GM18951 (cell line): Measurements from ENCODE around the gene CCDC122.

Experiments used
- POLR2A ChIP-seq: IDR thresholded peaks from 4 replicates; pipeline ENCODE4 v1.6.1; 2011; ENCODE audit warnings: mild to moderate bottlenecking; ENCODE audit not compliant: insufficient read length, insufficient read depth; ENCODE audit errors: extremely low read depth
- in situ Hi-C: fragments of 300-500 bp; cut with MboI; formaldehyde crosslinking; loops from one replicate; pipeline ENCODE4 v1.12.0; 2022; ENCODE audit warnings: low sequenced_read_pairs, mixed read lengths, inconsistent platforms; ENCODE audit not compliant: unreplicated experiment

The CCDC122 gene

GRCh38 chr13:43878892-43879754 lies at the start of gene CCDC122:
Gene CCDC122 (minus strand): TSS chr13:43879740. CDS start chr13:43869376, 10,364 bp downstream.
- in situ Hi-C loops: no loop called here
- peak; percentile 56 for TF ChIP-seq POLR2A

GRCh38 chr13:43924549-43925245 lies 45.2 kb upstream of the CCDC122 start:
- no peak for TF ChIP-seq POLR2A
- in situ Hi-C loops: no loop called here

DNA sequence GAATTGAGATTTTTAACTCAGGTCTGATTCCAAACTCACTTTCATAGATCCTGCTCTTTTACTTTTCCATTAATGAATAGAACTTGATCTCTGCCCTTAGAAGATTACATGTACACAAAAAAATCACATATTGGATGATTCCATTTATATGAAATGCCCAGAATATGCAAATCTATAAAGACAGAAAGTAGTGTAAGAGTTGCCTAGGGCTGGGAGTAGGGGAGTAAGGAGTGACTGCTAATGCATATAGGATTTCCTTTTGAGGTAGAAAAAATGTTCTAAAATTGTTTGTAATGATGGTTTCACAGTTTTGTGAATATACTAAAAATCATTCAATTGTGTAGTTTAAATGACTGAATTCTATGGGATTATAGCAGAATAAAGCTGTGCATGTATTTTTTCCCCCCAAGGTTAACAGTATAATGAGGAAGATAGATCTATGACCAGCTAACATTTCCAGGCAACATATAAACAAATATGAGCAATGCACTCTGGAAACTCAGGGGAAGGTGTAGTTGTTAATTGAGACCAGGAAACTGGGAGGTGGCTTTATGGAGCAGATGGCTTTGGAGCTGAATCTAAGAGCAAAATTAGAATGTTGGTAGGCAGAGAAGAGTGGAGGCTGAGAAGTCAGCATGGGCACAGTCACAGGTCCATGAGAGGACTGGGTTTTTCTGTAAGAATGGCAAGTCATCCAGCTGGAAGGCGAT lies 41.6 kb upstream of the CCDC122 start:
- no peak for TF ChIP-seq POLR2A
- in situ Hi-C loops: no loop called here

DNA sequence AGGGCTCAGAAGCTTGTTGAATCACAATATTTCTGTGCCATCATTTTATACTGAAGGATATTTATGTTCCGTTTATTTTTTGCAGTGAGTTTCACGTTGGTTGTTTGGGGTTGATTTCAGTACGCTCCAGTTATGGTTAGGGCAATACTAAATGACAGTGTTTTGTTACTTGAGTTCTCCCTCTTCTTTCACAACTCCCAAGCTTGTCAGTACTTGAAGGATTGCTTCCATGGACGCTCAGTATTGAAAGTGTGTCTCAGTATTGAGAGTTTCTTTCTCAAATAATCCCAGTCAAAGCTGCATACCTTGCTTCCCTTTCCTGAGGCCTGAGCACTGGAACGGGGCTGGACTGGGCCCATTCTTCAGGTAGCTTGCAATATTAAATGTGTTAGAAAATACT lies 39.1 kb upstream of the CCDC122 start:
- no peak for TF ChIP-seq POLR2A
- in situ Hi-C loops: no loop called here

DNA sequence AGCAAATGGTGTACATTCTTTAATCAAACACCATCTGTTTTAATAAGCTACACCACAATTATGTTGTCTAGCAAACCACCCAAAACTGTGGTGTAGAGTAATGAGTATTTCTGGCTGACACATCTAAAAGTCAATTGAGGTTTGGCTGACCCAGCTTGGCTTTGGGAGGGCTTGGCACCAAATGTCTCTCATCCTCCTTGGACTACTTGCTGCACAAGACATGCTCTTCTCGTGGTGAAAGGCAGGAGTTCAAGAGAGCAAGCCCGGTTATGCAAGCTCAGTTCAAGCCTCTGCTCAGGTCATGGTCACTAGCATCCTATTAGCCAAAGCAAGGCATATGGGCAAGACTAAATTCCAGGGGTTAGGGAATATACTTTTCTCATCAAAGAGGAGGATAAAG lies 37.3 kb upstream of the CCDC122 start:
- TF ChIP-seq POLR2A: no peak
- in situ Hi-C loops: no loop called here

DNA sequence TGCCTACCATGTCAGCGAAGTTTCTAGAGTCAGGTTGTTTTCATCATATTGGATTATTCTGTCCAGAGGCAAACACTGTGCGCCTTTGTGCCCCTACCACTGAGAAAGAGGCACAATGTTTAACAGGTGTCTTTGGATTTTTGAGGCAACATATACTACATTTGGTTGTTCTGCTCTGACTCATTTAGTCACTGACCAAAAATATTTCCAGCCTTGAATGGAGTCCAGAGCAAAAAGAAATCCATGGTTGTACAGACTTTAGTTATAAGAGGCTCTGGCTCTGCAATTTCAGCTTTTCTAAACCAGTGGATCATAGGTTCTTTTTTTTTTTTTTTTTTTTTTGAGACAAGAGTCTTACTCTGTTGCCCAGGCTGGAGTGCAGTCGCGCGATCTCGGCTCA lies 35.9 kb upstream of the CCDC122 start:
- TF ChIP-seq POLR2A: no peak
- in situ Hi-C loops: no loop called here

DNA sequence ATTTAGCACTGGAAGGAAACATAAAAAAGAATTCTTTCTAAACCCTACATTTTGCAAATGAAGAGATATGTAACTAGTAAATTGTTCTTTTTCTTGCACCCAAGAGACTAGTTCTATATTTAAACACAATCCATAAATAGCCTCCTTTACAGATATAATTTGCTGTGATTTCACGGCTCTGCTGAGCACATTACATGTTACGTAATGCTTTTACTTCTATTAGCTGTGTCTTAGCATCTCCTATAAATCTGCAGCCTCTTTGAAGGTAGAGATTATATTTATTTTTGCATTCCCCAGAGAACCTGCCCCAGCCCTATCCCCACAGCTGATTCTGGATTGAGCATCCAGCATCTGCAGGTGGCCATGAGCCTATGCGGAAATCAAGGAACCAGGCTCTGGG lies 32.3 kb upstream of the CCDC122 start:
- in situ Hi-C loops: no loop called here
- no peak for TF ChIP-seq POLR2A

DNA sequence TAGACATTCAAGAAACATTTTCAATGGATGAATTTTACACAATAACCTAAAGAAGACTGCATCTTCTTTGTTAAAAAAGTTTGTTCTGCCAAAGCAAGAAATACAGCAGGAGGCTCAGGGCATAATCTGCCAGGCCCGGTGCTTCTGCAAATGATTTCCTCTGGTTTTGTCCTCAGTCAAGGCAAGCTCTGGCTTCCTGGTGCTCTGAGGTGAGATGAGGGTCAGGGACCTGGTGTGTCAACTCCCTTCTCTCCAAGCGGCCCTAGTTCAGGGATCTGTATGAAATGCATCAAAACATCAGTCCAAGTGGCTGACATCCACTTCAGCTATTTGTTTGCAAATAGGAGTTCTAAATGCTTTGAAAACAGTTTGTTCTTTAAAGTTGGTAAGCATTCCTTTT lies 31.7 kb upstream of the CCDC122 start:
- TF ChIP-seq POLR2A: no peak
- in situ Hi-C loops: no loop called here

GRCh38 chr13:43910856-43911255 lies 31.3 kb upstream of the CCDC122 start:
- in situ Hi-C loops: no loop called here
- no peak for TF ChIP-seq POLR2A

DNA sequence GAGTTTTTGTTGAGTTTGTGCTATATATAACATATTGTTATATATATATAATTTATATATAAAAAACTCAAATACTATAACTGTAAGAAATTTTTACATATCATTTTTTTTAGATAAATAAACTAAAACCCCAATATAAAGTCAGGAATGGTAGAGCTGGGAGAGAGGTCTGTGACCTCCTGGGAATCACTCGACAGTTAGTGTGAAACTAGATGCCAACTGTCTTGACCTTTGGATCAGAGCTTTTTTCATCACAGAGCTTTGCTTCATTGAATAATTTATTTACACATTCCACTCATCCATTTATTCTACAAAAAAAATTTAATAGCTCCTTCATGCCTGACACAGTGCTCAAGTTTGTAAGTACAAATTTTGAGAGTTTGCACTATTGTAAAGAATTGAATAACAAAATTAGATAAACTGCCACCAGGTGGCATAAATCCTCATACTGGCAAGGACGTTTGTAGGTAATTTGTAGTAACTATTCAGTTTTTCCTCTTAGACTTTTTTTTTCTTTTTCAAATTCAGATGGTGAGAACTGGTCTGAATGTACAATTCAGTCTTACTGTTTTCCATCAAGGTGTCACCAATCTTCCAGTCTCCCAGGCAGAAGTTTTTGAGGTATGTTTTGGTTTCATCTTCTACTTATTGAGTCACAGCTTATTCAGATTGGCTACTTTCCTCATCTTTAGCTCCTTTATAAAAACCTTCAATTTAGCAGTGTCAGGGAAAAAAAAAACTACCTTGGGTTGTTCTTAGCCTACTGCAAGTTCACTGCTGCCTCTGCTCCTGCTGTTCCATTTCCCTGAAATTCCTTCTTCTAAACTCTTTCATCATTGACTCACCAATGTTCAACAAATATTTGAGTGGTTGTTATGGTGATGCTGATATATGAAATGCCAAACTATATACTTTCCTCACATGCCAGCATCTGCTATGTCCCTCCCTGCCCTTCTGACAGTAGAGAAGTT lies 28.9 kb upstream of the CCDC122 start:
- in situ Hi-C loops: loop anchor here (10.0 kb wide), 1 partner anchor 536 kb away; no protein-coding TSS in a partner anchor
- TF ChIP-seq POLR2A: no peak

GRCh38 chr13:43905435-43906031 lies 26.0 kb upstream of the CCDC122 start:
- in situ Hi-C loops: loop anchor here (10.0 kb wide), 1 partner anchor 539 kb away; no protein-coding TSS in a partner anchor
- TF ChIP-seq POLR2A: no peak

GRCh38 chr13:43895940-43896339 lies 16.4 kb upstream of the CCDC122 start:
- in situ Hi-C loops: no loop called here
- TF ChIP-seq POLR2A: no peak
